Stimulated activated effector memory CD8-positive, alpha-beta T cell treated with anti-CD3 and anti-CD28 coated beads, Interleukin-12 subunit alpha, Interleukin-12 subunit beta, amount 100 ng/mL, for 72 hours (primary cell): ENCODE measurements around the gene POLD2.

Experiments
- ATAC-seq: fragments of 150-1000 bp; cut with Tn5 transposase; 2 replicates; pipeline ENCODE4 v1.10.0; 2021
- DNase-seq, 2 donors: peaks; one replicate each; pipeline ENCODE4 v3.0.0; 2021 to 2022; ENCODE audit warnings: low spot score in 2 of 2
- H3K27ac Mint-ChIP-seq: one replicate; pipeline ENCODE4 v1.8.0; 2022; ENCODE audit warnings: mild to moderate bottlenecking, mixed read lengths
- H3K36me3 Mint-ChIP-seq: one replicate; pipeline ENCODE4 v1.8.0; 2022; ENCODE audit warnings: mild to moderate bottlenecking, mixed read lengths
- H3K4me1 Mint-ChIP-seq: one replicate; pipeline ENCODE4 v1.8.0; 2022; ENCODE audit warnings: mixed read lengths
- H3K4me3 Mint-ChIP-seq: one replicate; pipeline ENCODE4 v1.8.0; 2022; ENCODE audit warnings: mild to moderate bottlenecking, mixed read lengths
- H3K9me3 Mint-ChIP-seq: one replicate; pipeline ENCODE4 v1.8.0; 2022; ENCODE audit warnings: mixed read lengths

Gene POLD2

DNA sequence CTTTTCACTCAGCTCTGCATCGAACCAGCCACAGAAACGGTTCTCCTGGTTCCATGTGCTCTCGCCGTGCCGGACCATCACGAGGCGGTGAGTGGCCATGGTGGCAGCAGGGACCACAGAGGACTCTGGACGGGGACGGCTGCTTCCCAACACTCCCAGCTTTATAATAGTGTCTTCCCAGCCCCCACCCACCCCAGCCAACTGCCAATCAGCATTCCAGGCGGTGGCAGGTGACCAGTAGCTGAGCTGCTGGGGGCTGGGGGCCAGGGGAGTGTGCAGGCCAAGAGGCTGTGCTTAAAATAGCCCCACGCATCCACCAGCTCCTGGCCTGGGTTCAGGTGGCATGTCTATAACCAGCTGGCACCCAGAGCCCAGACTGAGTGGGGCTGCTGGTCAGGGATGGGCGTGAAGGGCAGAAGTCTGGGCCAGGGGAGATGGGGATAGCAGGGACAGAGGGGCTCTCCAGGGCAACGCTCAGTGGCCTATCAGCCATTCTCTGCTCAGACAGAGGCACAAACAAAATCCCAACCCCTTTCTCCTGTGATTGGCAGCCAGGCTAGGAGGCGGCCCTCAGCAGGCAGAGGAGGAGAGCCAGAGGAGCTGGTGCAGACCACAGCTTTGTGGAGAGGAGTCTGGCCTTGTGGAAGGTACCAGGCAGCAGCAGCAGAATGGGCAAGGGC lies 57.8 kb downstream of the POLD2 start, which contains the start of gene PGAM2:
Gene PGAM2, minus strand, starts transcription at position 137 of the 680 bp plus-strand sequence. Its CDS starts 38 bp downstream, at position 99.
- Mint-ChIP-seq H3K4me1 (peaks cover 37% of the 10 kb centered on the region), H3K9me3 (no peaks in the 10 kb centered on the region), H3K27ac (peak within 1 kb of the TSS; percentile 89), H3K36me3 (peaks cover 70% of the 10 kb centered on the region), H3K4me3 (no peak within 1 kb of the TSS)
- DNase-seq (no peak), ATAC-seq (peak; percentile 45)

- H3K27ac Mint-ChIP-seq: peak overlapping the region; percentile 89
- no peak for ATAC-seq
These were observed 58.4 kb downstream of the POLD2 start for GRCh38 chr7:44064791-44065430.

More at GRCh38 chr7:44064791-44065430, 58.4 kb downstream of the POLD2 start:
- no peak overlapping the region for H3K4me3 Mint-ChIP-seq
- no peaks in the 10 kb centered on the region for H3K9me3 Mint-ChIP-seq
- peaks cover 37% of the 10 kb centered on the region for H3K4me1 Mint-ChIP-seq
- no peak for DNase-seq
- peaks cover 73% of the 10 kb centered on the region for H3K36me3 Mint-ChIP-seq
